SK-N-SH (cell line): Measurements from ENCODE around the gene PRDM8.

Experiments
- EZH2phosphoT487 ChIP-seq: fragments of 200-600 bp; sonication (generic); IDR thresholded peaks from 2 replicates; pipeline ENCODE4 v1.6.1; 2017; ENCODE audit warnings: low read depth, mixed run types, mild to moderate bottlenecking, antibody characterized with exemption, moderate library complexity, borderline replicate concordance
- FOXM1 ChIP-seq: IDR thresholded peaks from 2 replicates; pipeline ENCODE4 v1.4.0; 2012; ENCODE audit warnings: low read depth, mild to moderate bottlenecking
- GABPA ChIP-seq: IDR thresholded peaks from 2 replicates; pipeline ENCODE4 v1.4.0; 2012; ENCODE audit warnings: low read depth, mild to moderate bottlenecking
- MAX ChIP-seq: IDR thresholded peaks from 2 replicates; pipeline ENCODE4 v1.4.0; 2012; ENCODE audit warnings: low read depth
- MEF2A ChIP-seq: IDR thresholded peaks from 2 replicates; pipeline ENCODE4 v1.4.0; 2012; ENCODE audit warnings: low read depth, borderline replicate concordance
- MXI1 ChIP-seq: IDR thresholded peaks from 2 replicates; pipeline ENCODE4 v1.6.1; 2012; ENCODE audit warnings: mild to moderate bottlenecking, low read depth, low read length, improper control_type of control experiment
- NRF1 ChIP-seq: IDR thresholded peaks from 2 replicates; pipeline ENCODE4 v1.6.1; 2012; ENCODE audit warnings: low read depth, mild to moderate bottlenecking, low read length
- TF ChIP-seq, protein P1 (sequence below): fragments of 200-600 bp; sonication (generic); IDR thresholded peaks from 2 replicates; pipeline ENCODE4 v1.6.1; 2017; ENCODE audit warnings: antibody characterized with exemption, mild to moderate bottlenecking, moderate library complexity

GRCh38 chr4:80233390-80233789 is 36.1 kb downstream of the PRDM8 start:
- TF ChIP-seq EZH2phosphoT487 (no peak), MAX (no peak), MEF2A (no peak), MXI1 (no peak), FOXM1 (no peak), NRF1 (no peak), GABPA (no peak)
- TF ChIP-seq, protein P1, sequence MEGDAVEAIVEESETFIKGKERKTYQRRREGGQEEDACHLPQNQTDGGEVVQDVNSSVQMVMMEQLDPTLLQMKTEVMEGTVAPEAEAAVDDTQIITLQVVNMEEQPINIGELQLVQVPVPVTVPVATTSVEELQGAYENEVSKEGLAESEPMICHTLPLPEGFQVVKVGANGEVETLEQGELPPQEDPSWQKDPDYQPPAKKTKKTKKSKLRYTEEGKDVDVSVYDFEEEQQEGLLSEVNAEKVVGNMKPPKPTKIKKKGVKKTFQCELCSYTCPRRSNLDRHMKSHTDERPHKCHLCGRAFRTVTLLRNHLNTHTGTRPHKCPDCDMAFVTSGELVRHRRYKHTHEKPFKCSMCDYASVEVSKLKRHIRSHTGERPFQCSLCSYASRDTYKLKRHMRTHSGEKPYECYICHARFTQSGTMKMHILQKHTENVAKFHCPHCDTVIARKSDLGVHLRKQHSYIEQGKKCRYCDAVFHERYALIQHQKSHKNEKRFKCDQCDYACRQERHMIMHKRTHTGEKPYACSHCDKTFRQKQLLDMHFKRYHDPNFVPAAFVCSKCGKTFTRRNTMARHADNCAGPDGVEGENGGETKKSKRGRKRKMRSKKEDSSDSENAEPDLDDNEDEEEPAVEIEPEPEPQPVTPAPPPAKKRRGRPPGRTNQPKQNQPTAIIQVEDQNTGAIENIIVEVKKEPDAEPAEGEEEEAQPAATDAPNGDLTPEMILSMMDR = no peak
